ENCODE results near the gene ANKRD13A.

DNA sequence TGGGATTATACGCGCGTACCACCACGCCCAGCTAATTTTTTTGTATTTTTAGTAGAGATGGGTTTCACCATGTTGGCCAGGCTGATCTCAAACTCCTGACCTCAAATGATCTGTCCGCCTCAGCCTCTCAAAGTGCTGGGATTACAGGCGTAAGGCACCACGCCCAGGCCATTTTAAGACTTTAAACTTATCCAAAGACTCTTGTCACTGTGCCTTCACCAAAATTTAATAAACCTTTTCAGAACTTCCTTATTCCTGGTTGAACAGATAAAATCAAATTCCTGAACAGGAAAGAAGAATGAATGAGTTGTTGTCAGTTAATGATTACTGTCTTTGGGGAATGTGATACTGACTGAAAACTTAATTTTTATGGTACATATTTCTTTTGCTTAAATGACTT, 40.9 kb upstream of the ANKRD13A start:
- TF ChIP-seq, protein P1, sequence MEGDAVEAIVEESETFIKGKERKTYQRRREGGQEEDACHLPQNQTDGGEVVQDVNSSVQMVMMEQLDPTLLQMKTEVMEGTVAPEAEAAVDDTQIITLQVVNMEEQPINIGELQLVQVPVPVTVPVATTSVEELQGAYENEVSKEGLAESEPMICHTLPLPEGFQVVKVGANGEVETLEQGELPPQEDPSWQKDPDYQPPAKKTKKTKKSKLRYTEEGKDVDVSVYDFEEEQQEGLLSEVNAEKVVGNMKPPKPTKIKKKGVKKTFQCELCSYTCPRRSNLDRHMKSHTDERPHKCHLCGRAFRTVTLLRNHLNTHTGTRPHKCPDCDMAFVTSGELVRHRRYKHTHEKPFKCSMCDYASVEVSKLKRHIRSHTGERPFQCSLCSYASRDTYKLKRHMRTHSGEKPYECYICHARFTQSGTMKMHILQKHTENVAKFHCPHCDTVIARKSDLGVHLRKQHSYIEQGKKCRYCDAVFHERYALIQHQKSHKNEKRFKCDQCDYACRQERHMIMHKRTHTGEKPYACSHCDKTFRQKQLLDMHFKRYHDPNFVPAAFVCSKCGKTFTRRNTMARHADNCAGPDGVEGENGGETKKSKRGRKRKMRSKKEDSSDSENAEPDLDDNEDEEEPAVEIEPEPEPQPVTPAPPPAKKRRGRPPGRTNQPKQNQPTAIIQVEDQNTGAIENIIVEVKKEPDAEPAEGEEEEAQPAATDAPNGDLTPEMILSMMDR (IDR thresholded peaks at IDR 0.05), result no peak
- no peak for TF ChIP-seq EZH2 (IDR thresholded peaks at IDR 0.05; ENCODE audit: borderline replicate concordance, insufficient read depth, low read depth, low read length, poor library complexity, severe bottlenecking)
